IPS DF 6.9 (cell line): Measurements from ENCODE around the gene ZNF341.

Source experiments
- DNase-seq: peaks from one replicate; pipeline ENCODE4 v3.0.0-alpha.2; 2013; ENCODE audit warnings: low read depth, low spot score
- H3K27ac ChIP-seq: one replicate; pipeline ENCODE4 v1.5.1; 2013; ENCODE audit warnings: low read length, control low read depth
- H3K27me3 ChIP-seq: 2 replicates; pipeline ENCODE4 v1.6.1; 2013; ENCODE audit warnings: mild to moderate bottlenecking, low read length; ENCODE audit not compliant: control insufficient read depth, insufficient read depth
- H3K36me3 ChIP-seq: 2 replicates; pipeline ENCODE4 v1.6.1; 2013; ENCODE audit warnings: low read length; ENCODE audit not compliant: control insufficient read depth, insufficient read depth
- H3K4me1 ChIP-seq: 2 replicates; pipeline ENCODE4 v1.6.1; 2013; ENCODE audit warnings: low read length; ENCODE audit not compliant: control insufficient read depth, insufficient read depth
- H3K4me3 ChIP-seq: 2 replicates; pipeline ENCODE4 v1.5.1; 2013; ENCODE audit warnings: mild to moderate bottlenecking, low read length
- H3K9me3 ChIP-seq: 2 replicates; pipeline ENCODE4 v1.6.1; 2013; ENCODE audit warnings: low read length, inconsistent platforms; ENCODE audit not compliant: control insufficient read depth, insufficient read depth
- WGBS: extraction: QIAGEN DNeasy Blood & Tissue Kit; methylation state at CpG from one replicate; pipeline ENCODE4 v1.1.7; 2013; ENCODE audit warnings: mixed read lengths, missing lambda C conversion rate; ENCODE audit not compliant: insufficient read length, insufficient coverage; 5-methylcytosine and 5-hydroxymethylcytosine counted together

Gene ZNF341

GRCh38 chr20:33769043-33769442 is 37.2 kb downstream of the ZNF341 start:
- WGBS, result no CpG with 5 or more reads among the region's 4 CpGs
- Histone ChIP-seq H3K4me3 (no peak overlapping the region), H3K27ac (no peak overlapping the region), H3K9me3 (no peaks in the 10 kb centered on the region), H3K36me3 (peaks cover 2% of the 10 kb centered on the region; the same call in 1 of the 2 replicates), H3K4me1 (no peaks in the 10 kb centered on the region; the same call in 1 of the 2 replicates), H3K27me3 (no peaks in the 10 kb centered on the region)
- no peak for DNase-seq

- Histone ChIP-seq H3K4me3 (no peak overlapping the region), H3K27me3 (no peaks in the 10 kb centered on the region), H3K9me3 (no peaks in the 10 kb centered on the region), H3K4me1 (no peaks in the 10 kb centered on the region; the same call in 1 of the 2 replicates), H3K36me3 (peaks cover 2% of the 10 kb centered on the region; the same call in 1 of the 2 replicates), H3K27ac (no peak overlapping the region)
- WGBS, result no CpG with 5 or more reads among the region's 10 CpGs
- no peak for DNase-seq
Measured at GRCh38 chr20:33770005-33770404, 38.2 kb downstream of the ZNF341 start.

DNA sequence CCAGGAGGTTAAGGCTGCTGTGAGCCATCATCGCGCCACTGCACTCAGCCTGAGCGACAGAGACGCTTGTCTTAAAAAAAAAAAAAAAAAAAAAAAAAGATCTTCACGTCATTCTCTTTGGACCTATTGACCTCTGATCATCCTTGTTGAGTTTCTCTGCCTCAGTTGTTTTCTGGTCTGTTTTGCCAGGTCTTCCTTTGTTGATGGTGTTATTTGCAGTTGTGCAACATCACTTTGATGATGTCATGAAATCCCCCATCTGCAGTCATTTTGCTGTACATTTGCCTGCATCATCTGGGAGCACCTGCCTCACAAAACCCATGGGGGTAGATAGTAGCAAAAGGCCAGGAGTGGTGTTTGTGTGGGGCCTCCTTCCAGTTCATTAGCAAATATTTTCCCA is 40.1 kb downstream of the ZNF341 start:
- H3K27ac ChIP-seq, result no peak overlapping the region
- no peaks in the 10 kb centered on the region for H3K9me3 ChIP-seq

GRCh38 chr20:33772439-33772838 is 40.6 kb downstream of the ZNF341 start:
- no peaks in the 10 kb centered on the region for H3K4me1 ChIP-seq
- no peaks in the 10 kb centered on the region for H3K27me3 ChIP-seq
- H3K36me3 ChIP-seq, result no peaks in the 10 kb centered on the region; the same call in 1 of the 2 replicates
- H3K9me3 ChIP-seq, result no peaks in the 10 kb centered on the region
- no peak overlapping the region for H3K27ac ChIP-seq
- WGBS, result 100% methylated on average over 2 of the region's 3 CpGs
- H3K4me3 ChIP-seq, result no peak overlapping the region
- DNase-seq, result no peak

More for the DNA sequence above, 40.1 kb downstream of the ZNF341 start:
- DNase-seq, result no peak
- Histone ChIP-seq H3K4me1 (no peaks in the 10 kb centered on the region), H3K4me3 (no peak overlapping the region), H3K36me3 (no peaks in the 10 kb centered on the region; the same call in 1 of the 2 replicates), H3K27me3 (no peaks in the 10 kb centered on the region)
- no CpG with 5 or more reads among the region's 5 CpGs for WGBS

- Histone ChIP-seq H3K36me3 (no peaks in the 10 kb centered on the region; the same call in 1 of the 2 replicates), H3K4me1 (no peaks in the 10 kb centered on the region), H3K27me3 (no peaks in the 10 kb centered on the region), H3K9me3 (no peaks in the 10 kb centered on the region), H3K4me3 (no peak overlapping the region), H3K27ac (no peak overlapping the region)
- no peak for DNase-seq
- WGBS, result no CpG with 5 or more reads among the region's 2 CpGs
Measured at GRCh38 chr20:33773412-33774089, 41.8 kb downstream of the ZNF341 start.

GRCh38 chr20:33777816-33778215 is 46.0 kb downstream of the ZNF341 start:
- Histone ChIP-seq H3K4me1 (no peaks in the 10 kb centered on the region), H3K4me3 (no peak overlapping the region), H3K27me3 (no peaks in the 10 kb centered on the region), H3K9me3 (no peaks in the 10 kb centered on the region), H3K36me3 (no peaks in the 10 kb centered on the region), H3K27ac (no peak overlapping the region)
- no peak for DNase-seq
- WGBS, result no CpG with 5 or more reads among the region's 2 CpGs

DNA sequence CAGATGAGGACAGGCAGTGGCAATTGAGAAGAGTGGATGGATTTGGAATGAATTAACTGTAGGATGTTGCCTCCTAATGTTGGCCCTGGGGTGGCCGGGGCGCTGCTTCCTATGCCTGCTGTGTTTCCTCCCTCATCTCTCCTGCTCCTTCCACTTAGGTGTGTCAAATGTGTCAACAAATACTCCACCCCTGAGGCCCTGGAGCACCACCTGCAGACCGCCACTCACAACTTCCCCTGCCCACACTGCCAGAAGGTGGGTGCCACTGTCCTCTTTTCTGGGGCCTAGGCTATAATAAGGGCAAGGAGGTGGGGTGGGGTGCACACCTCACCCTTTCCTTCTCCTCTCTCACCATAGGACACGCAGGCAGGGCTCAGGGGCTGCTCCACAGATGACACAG is 49.3 kb downstream of the ZNF341 start:
- H3K27ac ChIP-seq, result no peak overlapping the region
- no peaks in the 10 kb centered on the region for H3K9me3 ChIP-seq
- H3K36me3 ChIP-seq, result no peaks in the 10 kb centered on the region
- H3K27me3 ChIP-seq, result no peaks in the 10 kb centered on the region
- WGBS, result no CpG with 5 or more reads among the region's 4 CpGs
- no peak overlapping the region for H3K4me3 ChIP-seq
- DNase-seq, result no peak
- H3K4me1 ChIP-seq, result no peaks in the 10 kb centered on the region

GRCh38 chr20:33781945-33782344 is 50.1 kb downstream of the ZNF341 start:
- Histone ChIP-seq H3K27ac (no peak overlapping the region), H3K9me3 (no peaks in the 10 kb centered on the region), H3K36me3 (no peaks in the 10 kb centered on the region), H3K4me3 (no peak overlapping the region), H3K4me1 (no peaks in the 10 kb centered on the region), H3K27me3 (no peaks in the 10 kb centered on the region)
- WGBS, result no CpG with 5 or more reads among the region's 1 CpG
- no peak for DNase-seq

DNA sequence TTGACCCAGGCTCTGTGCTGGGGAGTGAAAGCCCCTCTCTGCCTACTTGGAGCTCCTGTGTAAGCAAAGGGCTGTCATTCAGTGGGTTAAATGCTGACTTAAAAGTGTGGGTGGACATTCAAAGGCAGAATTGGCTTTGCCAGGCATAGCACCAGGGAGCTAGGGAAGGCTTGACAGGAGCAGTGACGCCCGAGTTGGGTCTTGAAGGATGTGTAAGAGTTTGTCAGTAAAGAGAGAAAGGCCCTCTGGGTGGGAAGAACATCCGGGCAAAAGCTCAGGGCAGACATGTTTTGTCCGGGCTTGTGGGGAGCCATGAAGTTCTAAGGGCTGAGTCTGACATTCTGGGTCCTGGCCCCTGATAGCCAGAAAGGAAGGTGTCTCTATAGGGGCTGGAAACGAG is 51.5 kb downstream of the ZNF341 start:
- no CpG with 5 or more reads among the region's 5 CpGs for WGBS
- Histone ChIP-seq H3K9me3 (no peaks in the 10 kb centered on the region), H3K36me3 (no peaks in the 10 kb centered on the region), H3K4me1 (no peaks in the 10 kb centered on the region), H3K27ac (no peak overlapping the region), H3K4me3 (no peak overlapping the region), H3K27me3 (no peaks in the 10 kb centered on the region)
- no peak for DNase-seq

GRCh38 chr20:33783818-33784217 is 52.0 kb downstream of the ZNF341 start:
- Histone ChIP-seq H3K4me1 (no peaks in the 10 kb centered on the region), H3K36me3 (no peaks in the 10 kb centered on the region)

GRCh38 chr20:33784225-33784624 is 52.4 kb downstream of the ZNF341 start:
- no peaks in the 10 kb centered on the region for H3K36me3 ChIP-seq
- no CpG with 5 or more reads among the region's 2 CpGs for WGBS
- no peak overlapping the region for H3K27ac ChIP-seq
- H3K9me3 ChIP-seq, result no peaks in the 10 kb centered on the region
- no peaks in the 10 kb centered on the region for H3K27me3 ChIP-seq
- DNase-seq, result no peak
- no peaks in the 10 kb centered on the region for H3K4me1 ChIP-seq
- no peak overlapping the region for H3K4me3 ChIP-seq

More at GRCh38 chr20:33783818-33784217, 52.0 kb downstream of the ZNF341 start:
- H3K27me3 ChIP-seq, result no peaks in the 10 kb centered on the region
- WGBS, result 100% methylated on average over 2 of the region's 5 CpGs
- no peak for DNase-seq
- H3K9me3 ChIP-seq, result no peaks in the 10 kb centered on the region
- H3K4me3 ChIP-seq, result no peak overlapping the region
- no peak overlapping the region for H3K27ac ChIP-seq
